Endothelial cell of umbilical vein (primary cell): ENCODE measurements around the gene C20orf144. TPM values are rescaled to one million over a fixed set of nuclear protein-coding genes. Genes with fewer than 3 reads are reported as not detected.

ENCODE experiments used
- BruUV-seq: library from RNA; stranded (reverse); fragments of 400-500 nt; replicated peaks from 2 replicates; lab custom pipeline; 2021; lab: Mats Ljungman, UMichigan
- CTCF ChIA-PET: fragments of 300-600, 350-600 bp; sonication (Branson Sonifier 250); formaldehyde crosslinking; loops from one replicate; lab custom pipeline; 2021; ENCODE audit warnings: antibody characterized with exemption, inconsistent platforms; lab: Charles Lee
- POLR2A ChIA-PET: fragments of 300-600, 350-600 bp; sonication (Branson Sonifier 250); formaldehyde crosslinking; loops from one replicate; lab custom pipeline; 2021; ENCODE audit warnings: antibody characterized with exemption, inconsistent platforms; lab: Charles Lee
- DNase-seq: peaks from one replicate; pipeline ENCODE4 v3.0.0-alpha.2; 2011; ENCODE audit warnings: low read depth, low spot score
- FAIRE-seq: peaks from 2 replicates; lab custom pipeline; 2011; peaks lifted over from hg19 to GRCh38; lab: Jason Lieb, UNC
- H2AFZ ChIP-seq: 2 replicates; pipeline ENCODE4 v1.6.0; 2012; ENCODE audit warnings: low read depth, low read length, control low read depth, inconsistent platforms
- H3K27ac ChIP-seq: 2 replicates; pipeline ENCODE4 v1.5.1; 2011; ENCODE audit warnings: low read depth, mild to moderate bottlenecking, control low read depth, low read length, moderate library complexity; ENCODE audit not compliant: insufficient read depth
- H3K27me3 ChIP-seq, 2 experiments: 2 replicates each; pipeline versions ENCODE4 v1.6.0 to v1.6.1; 2011; ENCODE audit warnings: low read length in 2 of 2, mixed read lengths in 1 of 2; ENCODE audit not compliant: control insufficient read depth in 2 of 2, insufficient read depth in 2 of 2
- H3K36me3 ChIP-seq, 2 experiments: 2 replicates in 1 of 2; 3 replicates in 1 of 2; pipeline ENCODE4 v1.5.1; 2011; ENCODE audit warnings: low read length in 2 of 2, mild to moderate bottlenecking in 1 of 2, moderate library complexity in 1 of 2; ENCODE audit not compliant: control insufficient read depth in 2 of 2, insufficient read depth in 2 of 2; ENCODE audit errors: extremely low read depth in 1 of 2
- H3K4me1 ChIP-seq: 3 replicates; pipeline ENCODE4 v1.5.1; 2011; ENCODE audit warnings: mild to moderate bottlenecking, low read length; ENCODE audit not compliant: control insufficient read depth, insufficient read depth; ENCODE audit errors: extremely low read depth
- H3K4me2 ChIP-seq: 2 replicates; pipeline ENCODE4 v1.6.1; 2011; ENCODE audit warnings: low read length, control low read depth, mixed read lengths; ENCODE audit not compliant: insufficient read depth
- H3K4me3 ChIP-seq, 3 experiments: fragments of 200-600 bp in 1 of 3; sonication (generic), shearing (Covaris generic) in 1 of 3; replicated peaks in 1 of 3; 2 replicates each; pipeline ENCODE4 v1.5.1; 2011 to 2016; ENCODE audit warnings: control low read depth in 3 of 3, low read length in 3 of 3, mild to moderate bottlenecking in 2 of 3, inconsistent platforms in 1 of 3, low read depth in 1 of 3, moderate library complexity in 1 of 3; ENCODE audit not compliant: insufficient read depth in 1 of 3
- H3K79me2 ChIP-seq: 2 replicates; pipeline ENCODE4 v1.6.0; 2012; ENCODE audit warnings: low read length, inconsistent platforms; ENCODE audit not compliant: control insufficient read depth, insufficient read depth
- H3K9ac ChIP-seq: replicated peaks from 2 replicates; pipeline ENCODE3; 2011; ENCODE audit warnings: low read length, control low read depth; ENCODE audit not compliant: insufficient read depth; ENCODE audit errors: extremely low read depth
- H3K9me1 ChIP-seq: replicated peaks from 3 replicates; pipeline ENCODE4 v1.6.0; 2011; ENCODE audit warnings: mild to moderate bottlenecking, low read length; ENCODE audit not compliant: control insufficient read depth, insufficient read depth; ENCODE audit errors: extremely low read depth
- H3K9me3 ChIP-seq: replicated peaks from 2 replicates; pipeline ENCODE4 v1.5.1; 2012; ENCODE audit warnings: low read length, inconsistent platforms; ENCODE audit not compliant: control insufficient read depth, insufficient read depth
- H4K20me1 ChIP-seq: replicated peaks from 2 replicates; pipeline ENCODE3; 2011; ENCODE audit warnings: mild to moderate bottlenecking, low read length; ENCODE audit not compliant: control insufficient read depth, insufficient read depth; ENCODE audit errors: extremely low read depth
- CTCF ChIP-seq, 2 donors: IDR thresholded peaks; 1 replicate in 1 of 2; 2 replicates in 1 of 2; pipeline ENCODE4 v1.5.1; 2011; ENCODE audit warnings: low read length in 2 of 2, mild to moderate bottlenecking in 2 of 2, moderate library complexity in 2 of 2, control low read depth in 1 of 2, inconsistent platforms in 1 of 2, low read depth in 1 of 2; ENCODE audit not compliant: insufficient read depth in 1 of 2; ENCODE audit errors: extremely low read depth in 1 of 2
- EZH2 ChIP-seq: IDR thresholded peaks from 2 replicates; pipeline ENCODE4 v1.6.1; 2012; ENCODE audit warnings: borderline replicate concordance, low read depth, mild to moderate bottlenecking, moderate library complexity, low read length, inconsistent platforms; ENCODE audit not compliant: severe bottlenecking
- FOS ChIP-seq: IDR thresholded peaks from 2 replicates; pipeline ENCODE4 v1.6.1; 2011; ENCODE audit warnings: mild to moderate bottlenecking, low read length, moderate library complexity, borderline replicate concordance; ENCODE audit not compliant: insufficient read depth
- JUN ChIP-seq: IDR thresholded peaks from 2 replicates; pipeline ENCODE4 v1.6.1; 2011; ENCODE audit warnings: borderline replicate concordance, low read depth; ENCODE audit not compliant: insufficient read length, insufficient read depth
- MYC ChIP-seq: IDR thresholded peaks from one replicate; pipeline ENCODE4 v1.6.1; 2011; ENCODE audit warnings: mild to moderate bottlenecking, low read depth, low read length
- POLR2A ChIP-seq: IDR thresholded peaks from 2 replicates; pipeline ENCODE4 v1.6.1; 2012; ENCODE audit warnings: low read depth, mild to moderate bottlenecking, control low read depth, low read length
- POLR2AphosphoS5 ChIP-seq: IDR thresholded peaks from 2 replicates; pipeline ENCODE4 v1.6.1; 2012; ENCODE audit warnings: low read depth, mild to moderate bottlenecking, control low read depth, low read length, moderate library complexity; ENCODE audit not compliant: insufficient read depth
- dilution Hi-C: fragments of 300-500 bp; cut with MboI; formaldehyde crosslinking; loops from one replicate; pipeline ENCODE4 v1.15.0; 2019; ENCODE audit warnings: low sequenced_read_pairs; ENCODE audit not compliant: extremely low pct_ligation_motif_present
- intact Hi-C: fragments of 100-400 bp; cut with micrococcal nuclease; formaldehyde crosslinking; loops from one replicate; pipeline ENCODE4 v1.10.0; 2022
- polyA plus RNA-seq, 4 experiments: library from polyadenylated mRNA; depleted of rRNA in 3 of 4; stranded (reverse) in 3 of 4; unstranded in 1 of 4; fragments of >200 nt; gene quantifications; 2 replicates each; pipeline versions ENCODE4 v1.2.1 to v1.2.3, GENCODE V29; 2011 to 2012; ENCODE audit warnings: missing spikeins in 1 of 4
- total RNA-seq: library from RNA; stranded (reverse); gene quantifications from 2 replicates; pipeline ENCODE4 v1.2.3, GENCODE V29; 2021
- TF ChIP-seq, protein P1 (sequence below): IDR thresholded peaks from 2 replicates; pipeline ENCODE4 v1.6.1; 2011; ENCODE audit not compliant: insufficient read depth, insufficient read length

Gene C20orf144
- total and polyA plus RNA-seq, 2 donors (not counting 3 experiments of a cell fraction or from before 2014, with no cell fraction given): not detected

GRCh38 chr20:33658929-33659328, 3.2 kb upstream of the C20orf144 start:
- H3K27ac ChIP-seq: no peak overlapping the region
- POLR2A ChIA-PET: no interaction called here
- no peak overlapping the region for H3K4me3 ChIP-seq
- no peak for FAIRE-seq
- CTCF ChIA-PET: no interaction called here
- H3K79me2 ChIP-seq: no peaks in the 10 kb centered on the region
- H3K9me1 ChIP-seq: no peaks in the 10 kb centered on the region
- intact Hi-C loops: no loop called here
- no peaks in the 10 kb centered on the region for H3K27me3 ChIP-seq
- TF ChIP-seq POLR2A: no peak
- no peak for TF ChIP-seq EZH2
- TF ChIP-seq, protein P1, sequence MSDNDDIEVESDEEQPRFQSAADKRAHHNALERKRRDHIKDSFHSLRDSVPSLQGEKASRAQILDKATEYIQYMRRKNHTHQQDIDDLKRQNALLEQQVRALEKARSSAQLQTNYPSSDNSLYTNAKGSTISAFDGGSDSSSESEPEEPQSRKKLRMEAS: no peak
- TF ChIP-seq CTCF (IDR thresholded peaks at IDR 0.05; ENCODE audit: extremely low read depth in 1 of 2, insufficient read depth in 1 of 2, low read depth in 1 of 2, low read length in 2 of 2): no peak
- TF ChIP-seq JUN: no peak
- no peak for TF ChIP-seq MYC
- no peak for TF ChIP-seq POLR2AphosphoS5
- no peak for TF ChIP-seq FOS
- no TSS peak for BruUV-seq
- H3K4me1 ChIP-seq: peaks cover 10% of the 10 kb centered on the region
- H3K9ac ChIP-seq: no peak overlapping the region
- no peaks in the 10 kb centered on the region for H3K9me3 ChIP-seq
- H3K4me2 ChIP-seq: no peak overlapping the region
- no peak for DNase-seq
- no peaks in the 10 kb centered on the region for H4K20me1 ChIP-seq
- no peak overlapping the region for H2AFZ ChIP-seq
- H3K36me3 ChIP-seq: no peaks in the 10 kb centered on the region
- dilution Hi-C loops: no loop called here
